T-helper 9 cell (primary cell): Measurements from ENCODE around the gene ADAM10.

Experiments
- DNase-seq: peaks from one replicate; pipeline ENCODE4 v3.0.0-alpha.2; 2020

The ADAM10 gene

GRCh38 chr15:58715266-58715917 is 34.1 kb downstream of the ADAM10 start:
- DNase-seq = no peak

DNA sequence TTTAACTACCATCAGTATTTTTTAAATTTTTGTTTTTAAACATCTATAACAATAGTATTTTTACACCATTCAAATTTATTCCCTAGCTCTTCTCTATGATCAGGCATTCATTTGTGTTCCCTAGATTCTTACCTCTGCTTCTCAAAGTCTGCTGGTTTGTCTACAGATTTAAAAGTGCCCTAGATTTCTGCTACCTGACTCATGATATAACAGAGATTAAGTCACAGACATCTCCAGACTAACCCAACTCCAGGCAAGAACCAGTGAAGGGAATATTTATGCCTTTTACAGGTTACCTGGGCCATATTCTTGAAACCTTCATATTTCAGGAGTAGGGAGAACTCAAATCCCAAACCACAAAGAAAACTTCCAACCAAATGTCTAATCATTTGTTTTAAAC is 38.8 kb downstream of the ADAM10 start:
- no peak for DNase-seq

GRCh38 chr15:58707397-58707796 is 42.1 kb downstream of the ADAM10 start:
- DNase-seq = no peak

GRCh38 chr15:58705105-58705504 is 44.4 kb downstream of the ADAM10 start:
- DNase-seq = no peak

DNA sequence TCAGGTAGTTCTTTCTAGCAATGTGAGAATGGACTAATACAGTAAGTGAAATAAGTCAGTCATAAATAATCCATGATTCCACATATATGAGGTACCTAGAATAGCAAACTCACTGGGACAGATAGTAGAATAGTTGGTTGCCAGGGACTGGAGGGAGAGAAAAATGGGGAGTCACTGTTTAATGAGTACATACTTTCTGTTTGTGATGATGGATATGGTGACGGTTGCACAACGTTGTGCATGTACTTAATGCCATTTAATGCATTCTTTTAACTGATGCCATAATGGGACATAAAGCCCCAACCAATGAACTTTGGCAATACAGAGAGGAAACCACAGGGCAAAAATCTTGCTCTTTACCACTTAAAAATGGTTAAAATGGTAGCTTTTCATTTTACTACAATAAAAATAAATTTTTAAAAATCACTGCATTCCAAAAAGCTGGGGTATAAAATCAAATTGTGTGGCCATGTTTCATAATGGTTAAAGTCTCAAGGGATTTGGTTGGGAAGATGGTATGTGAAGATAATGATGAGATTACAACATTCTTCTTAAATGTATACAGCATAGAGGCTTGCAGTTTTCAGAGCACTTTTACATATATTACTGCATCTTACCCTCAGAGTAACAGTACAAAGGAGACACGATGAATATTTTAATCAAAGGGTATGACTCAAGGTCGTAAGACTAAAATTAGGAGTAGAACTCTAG is 45.2 kb downstream of the ADAM10 start:
- no peak for DNase-seq

DNA sequence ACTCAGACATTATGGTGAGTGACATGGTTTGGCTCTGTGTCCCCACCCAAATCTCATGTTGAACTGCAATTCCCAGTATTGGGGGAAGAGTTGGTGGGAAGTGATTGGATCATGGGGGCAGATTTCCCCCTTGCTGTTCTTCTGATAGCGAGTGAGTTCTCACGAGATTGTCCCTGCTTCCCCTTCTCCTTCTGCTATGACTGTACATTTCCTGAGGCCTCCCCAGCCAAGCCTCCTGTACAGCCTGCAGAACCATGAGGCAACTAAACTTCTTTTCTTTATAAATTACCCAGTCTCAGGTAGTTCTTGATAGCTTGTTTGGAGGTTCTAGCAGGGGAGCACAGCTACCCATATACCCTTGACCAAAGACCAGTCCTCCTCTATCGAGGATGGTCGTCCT is 45.9 kb downstream of the ADAM10 start:
- DNase-seq = no peak

DNA sequence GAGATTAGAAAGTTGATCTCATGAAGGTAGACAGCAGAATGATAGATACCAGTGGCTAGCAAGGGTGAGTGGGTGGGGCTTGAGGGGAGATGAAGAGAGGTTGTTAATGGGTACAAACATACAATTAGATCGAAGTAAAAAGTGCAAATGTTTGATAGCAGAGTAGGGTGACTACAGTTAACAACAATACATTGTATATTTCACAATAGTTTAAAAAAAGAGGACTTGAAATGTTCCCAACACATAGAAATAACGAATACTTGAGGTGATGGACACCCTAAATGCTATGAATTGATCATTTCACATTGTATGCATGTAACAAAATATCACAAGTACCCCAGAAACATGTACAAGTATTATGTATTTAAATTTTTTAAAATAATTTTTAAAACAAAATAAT is 47.3 kb downstream of the ADAM10 start:
- no peak for DNase-seq

- no peak for DNase-seq
Observed at GRCh38 chr15:58701376-58701775, 48.1 kb downstream of the ADAM10 start.

GRCh38 chr15:58699769-58700168 is 49.7 kb downstream of the ADAM10 start:
- DNase-seq = no peak

GRCh38 chr15:58698887-58699641 is 50.4 kb downstream of the ADAM10 start:
- no peak for DNase-seq

GRCh38 chr15:58697220-58697619 is 52.3 kb downstream of the ADAM10 start:
- DNase-seq = no peak

DNA sequence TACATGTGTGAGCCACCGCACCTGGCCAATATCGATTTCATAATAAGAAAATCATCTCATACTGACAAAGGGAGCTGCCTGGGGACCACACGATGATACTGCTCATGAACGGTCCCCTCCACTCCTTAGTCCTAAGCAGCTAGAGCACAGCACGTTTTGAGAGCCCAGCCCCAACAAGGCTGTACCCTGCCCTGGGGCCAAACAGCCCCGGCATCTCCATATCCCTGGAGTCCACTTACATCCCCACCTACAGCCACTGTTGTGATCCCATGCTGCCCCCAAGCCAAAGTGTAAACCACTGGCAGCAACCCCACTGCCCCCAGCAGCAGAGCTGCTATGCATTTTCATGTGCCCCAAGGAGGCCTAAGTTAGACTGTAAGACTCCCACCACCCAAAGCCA is 52.8 kb downstream of the ADAM10 start:
- no peak for DNase-seq

DNA sequence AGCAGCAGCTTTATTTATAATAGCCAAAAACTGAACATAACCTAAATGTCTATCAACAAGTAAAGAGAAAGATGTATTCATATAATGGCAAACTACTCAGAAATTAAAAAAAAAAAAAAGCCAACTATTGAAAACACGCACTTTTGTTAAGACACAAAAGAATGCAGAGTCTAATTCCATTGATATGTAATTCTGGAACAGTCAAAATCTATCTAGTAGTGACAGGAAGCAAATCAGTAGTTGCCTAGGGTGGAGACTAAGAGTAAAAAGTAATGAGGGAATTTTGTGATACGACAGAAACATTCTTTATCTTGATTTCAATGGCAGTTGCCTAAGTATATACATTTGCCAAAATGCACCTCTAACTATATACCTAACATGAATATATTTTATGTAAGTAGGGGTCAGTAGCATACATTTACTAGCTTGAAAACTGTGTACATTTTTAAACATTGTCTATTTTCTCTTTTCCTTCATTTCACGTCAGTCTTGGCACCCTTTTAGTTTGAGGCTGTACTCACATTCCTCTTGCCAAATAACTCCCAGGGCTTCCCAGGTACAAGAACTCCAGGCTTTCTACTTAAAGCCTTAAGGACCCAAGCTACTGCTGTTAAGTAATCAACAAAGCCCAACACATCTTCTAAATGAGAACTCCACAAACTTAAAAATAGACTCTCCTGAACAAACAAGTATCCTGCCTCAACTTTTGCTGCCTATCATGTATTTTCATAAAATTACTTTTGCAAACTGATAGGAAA is 54.7 kb downstream of the ADAM10 start:
- DNase-seq = no peak

- no peak for DNase-seq
Observed at GRCh38 chr15:58690703-58691102, 58.8 kb downstream of the ADAM10 start.

GRCh38 chr15:58689646-58690045 is 59.9 kb downstream of the ADAM10 start:
- DNase-seq = no peak

GRCh38 chr15:58686286-58686685 is 63.2 kb downstream of the ADAM10 start:
- no peak for DNase-seq

DNA sequence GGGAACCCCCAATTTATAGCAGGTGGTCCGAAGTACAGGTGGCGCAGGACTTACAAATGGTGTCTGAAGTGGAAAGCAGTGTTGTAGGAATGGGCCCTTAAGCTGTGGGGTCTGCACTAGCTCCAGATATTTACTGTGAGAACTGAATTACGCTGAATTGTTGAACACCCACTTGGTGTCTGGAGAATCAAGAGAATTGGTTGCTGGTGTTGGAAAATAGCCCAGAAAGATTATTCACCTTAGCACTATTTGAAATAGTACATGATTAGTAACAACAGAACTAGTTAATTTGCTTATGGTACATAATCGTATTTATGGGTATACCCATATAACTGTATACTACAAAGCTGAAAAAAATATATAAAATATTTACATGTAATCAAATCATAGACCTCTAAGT is 64.8 kb downstream of the ADAM10 start:
- no peak for DNase-seq

DNA sequence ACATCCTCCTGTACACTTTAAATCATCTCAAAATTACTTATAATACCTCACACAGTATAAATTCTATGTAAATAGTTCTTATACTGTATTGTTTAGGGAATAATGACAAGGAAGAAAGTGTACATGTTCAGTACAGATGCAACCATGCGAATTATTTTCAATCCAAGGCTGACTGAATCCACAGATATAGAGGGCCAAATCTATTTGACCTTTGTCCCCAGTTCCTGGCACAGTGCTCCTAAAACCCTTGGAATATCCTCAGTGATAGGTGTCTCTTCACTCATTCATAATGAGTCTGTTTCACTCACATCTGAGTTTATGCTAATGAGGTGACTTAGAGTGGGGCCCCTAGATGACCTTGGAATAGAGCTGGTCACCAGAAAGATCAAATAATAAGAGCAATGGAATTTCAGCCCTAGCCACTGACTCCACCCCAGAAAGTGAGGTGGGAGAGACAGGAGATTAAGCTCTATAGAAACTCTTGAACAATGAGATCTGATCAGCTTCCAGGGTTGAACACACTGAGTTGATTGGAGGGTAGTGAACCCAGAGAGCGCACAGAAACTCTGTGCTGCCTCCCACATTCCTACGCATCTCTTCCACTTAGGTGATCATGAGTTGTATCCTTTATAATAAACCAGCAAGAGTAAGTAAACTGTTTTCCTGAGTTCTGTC is 65.3 kb downstream of the ADAM10 start:
- DNase-seq = no peak

DNA sequence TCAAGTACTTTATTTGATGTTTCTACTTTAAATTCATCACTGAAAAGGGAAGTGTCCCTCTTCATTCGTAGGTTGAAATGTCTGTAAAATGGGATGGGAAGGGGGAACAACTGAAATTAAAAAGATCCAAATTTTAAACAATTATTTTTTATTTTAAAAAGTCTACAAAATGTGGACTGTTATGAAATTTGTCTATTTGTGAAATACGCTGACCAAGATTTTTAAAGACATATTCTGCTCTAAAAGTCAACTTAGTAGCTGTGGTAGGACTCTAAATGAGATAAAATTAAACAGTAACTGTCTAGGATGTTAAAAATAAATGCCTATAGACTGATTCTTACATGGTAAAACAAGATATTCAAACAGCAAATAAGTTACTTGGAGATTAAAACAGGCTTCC is 67.3 kb downstream of the ADAM10 start:
- DNase-seq = no peak

GRCh38 chr15:58678683-58679082 is 70.8 kb downstream of the ADAM10 start:
- no peak for DNase-seq

DNA sequence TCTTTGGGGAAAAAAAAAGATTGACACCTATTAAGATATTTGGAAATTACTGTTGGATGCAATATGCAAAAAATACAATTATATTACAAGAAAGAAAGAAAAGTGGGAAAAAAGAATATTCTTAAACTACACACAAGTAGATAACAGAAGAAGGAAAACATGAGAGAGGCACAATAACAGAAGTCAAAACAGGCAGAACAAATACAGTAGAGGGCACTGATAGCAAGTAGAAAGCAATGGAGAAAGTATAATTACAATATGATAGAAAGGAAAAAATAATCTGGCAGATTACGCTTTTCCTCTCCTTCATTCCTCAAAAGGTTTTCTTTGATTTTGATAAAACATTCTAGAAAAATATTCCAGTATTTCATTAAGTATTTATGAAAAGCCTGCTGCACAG is 72.1 kb downstream of the ADAM10 start:
- no peak for DNase-seq

GRCh38 chr15:58676766-58677165 is 72.7 kb downstream of the ADAM10 start:
- no peak for DNase-seq

- DNase-seq = no peak
Observed at GRCh38 chr15:58671186-58671585, 78.3 kb downstream of the ADAM10 start.
